Measurements from ENCODE around the gene FYCO1. TPM values are rescaled to one million over a fixed set of nuclear protein-coding genes. Genes with fewer than 3 reads are reported as not detected.

The FYCO1 gene
- total RNA-seq, 1 donor, result 12.1 TPM

GRCh38 chr3:45980819-45981218 lies 14.8 kb downstream of the FYCO1 start:
- H3K27me3 ChIP-seq (ENCODE audit: insufficient read depth, low read length), result no peaks in the 10 kb centered on the region
- H3K4me3 ChIP-seq (ENCODE audit: low read length), result no peak overlapping the region
- H3K9me3 ChIP-seq (ENCODE audit: low read depth, low read length), result no peaks in the 10 kb centered on the region
- peaks cover 34% of the 10 kb centered on the region for H3K4me1 ChIP-seq (ENCODE audit: insufficient read depth, low read length)

DNA sequence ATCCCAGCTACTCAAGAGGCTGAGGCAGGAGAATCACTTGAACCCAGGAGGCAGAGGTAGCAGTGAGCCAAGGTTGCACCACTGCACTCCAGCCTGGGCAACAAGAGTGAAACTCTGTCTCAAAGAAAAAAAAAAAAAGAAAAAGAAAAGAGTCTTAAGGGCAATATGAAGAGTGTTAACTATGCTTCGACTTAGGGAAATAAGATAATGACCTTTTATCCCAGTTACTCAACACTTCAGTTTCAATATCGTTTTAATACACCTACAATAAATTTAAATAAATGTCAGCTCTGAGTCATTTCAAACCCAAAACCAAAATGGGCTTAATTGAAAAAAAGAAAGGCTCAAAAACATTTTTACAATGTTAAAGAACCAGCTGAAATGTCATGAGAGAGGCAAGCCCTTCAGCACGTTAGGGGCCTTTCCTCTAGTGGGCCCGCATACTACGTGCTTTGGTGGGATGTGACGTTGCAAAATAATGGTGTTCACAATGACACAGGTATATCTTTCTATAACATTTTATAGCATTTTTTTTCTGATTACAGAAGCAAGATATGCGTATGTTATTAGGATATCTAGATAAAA lies 15.3 kb downstream of the FYCO1 start:
- peaks cover 39% of the 10 kb centered on the region for H3K4me1 ChIP-seq (ENCODE audit: insufficient read depth, low read length)
- H3K4me3 ChIP-seq (ENCODE audit: low read length), result no peak overlapping the region
- H3K27me3 ChIP-seq (ENCODE audit: insufficient read depth, low read length), result no peaks in the 10 kb centered on the region
- H3K9me3 ChIP-seq (ENCODE audit: low read depth, low read length), result no peaks in the 10 kb centered on the region

GRCh38 chr3:45979378-45979777 lies 16.2 kb downstream of the FYCO1 start:
- H3K4me3 ChIP-seq (ENCODE audit: low read length), result no peak overlapping the region
- H3K9me3 ChIP-seq (ENCODE audit: low read depth, low read length), result no peaks in the 10 kb centered on the region
- no peaks in the 10 kb centered on the region for H3K27me3 ChIP-seq (ENCODE audit: insufficient read depth, low read length)
- H3K4me1 ChIP-seq (ENCODE audit: insufficient read depth, low read length), result peaks cover 43% of the 10 kb centered on the region

GRCh38 chr3:45978006-45978761 lies 17.4 kb downstream of the FYCO1 start:
- Histone ChIP-seq H3K27me3 (ENCODE audit: insufficient read depth, low read length) (no peaks in the 10 kb centered on the region), H3K9me3 (ENCODE audit: low read depth, low read length) (no peaks in the 10 kb centered on the region), H3K4me1 (ENCODE audit: insufficient read depth, low read length) (peaks cover 54% of the 10 kb centered on the region), H3K4me3 (ENCODE audit: low read length) (no peak overlapping the region)

- Histone ChIP-seq H3K9me3 (ENCODE audit: low read depth, low read length) (no peaks in the 10 kb centered on the region), H3K4me3 (ENCODE audit: low read length) (no peak overlapping the region), H3K27me3 (ENCODE audit: insufficient read depth, low read length) (no peaks in the 10 kb centered on the region), H3K4me1 (ENCODE audit: insufficient read depth, low read length) (peaks cover 68% of the 10 kb centered on the region)
Observed at GRCh38 chr3:45976191-45977091, 19.2 kb downstream of the FYCO1 start.

- no peaks in the 10 kb centered on the region for H3K27me3 ChIP-seq (ENCODE audit: insufficient read depth, low read length)
- no peak overlapping the region for H3K4me3 ChIP-seq (ENCODE audit: low read length)
- H3K9me3 ChIP-seq (ENCODE audit: low read depth, low read length), result no peaks in the 10 kb centered on the region
- H3K4me1 ChIP-seq (ENCODE audit: insufficient read depth, low read length), result peaks cover 68% of the 10 kb centered on the region
Observed at GRCh38 chr3:45975686-45976085, 19.9 kb downstream of the FYCO1 start.

- Histone ChIP-seq H3K4me1 (ENCODE audit: insufficient read depth, low read length) (peaks cover 65% of the 10 kb centered on the region), H3K27me3 (ENCODE audit: insufficient read depth, low read length) (no peaks in the 10 kb centered on the region), H3K9me3 (ENCODE audit: low read depth, low read length) (no peaks in the 10 kb centered on the region), H3K4me3 (ENCODE audit: low read length) (no peak overlapping the region)
Observed at GRCh38 chr3:45974686-45975085, 20.9 kb downstream of the FYCO1 start.

DNA sequence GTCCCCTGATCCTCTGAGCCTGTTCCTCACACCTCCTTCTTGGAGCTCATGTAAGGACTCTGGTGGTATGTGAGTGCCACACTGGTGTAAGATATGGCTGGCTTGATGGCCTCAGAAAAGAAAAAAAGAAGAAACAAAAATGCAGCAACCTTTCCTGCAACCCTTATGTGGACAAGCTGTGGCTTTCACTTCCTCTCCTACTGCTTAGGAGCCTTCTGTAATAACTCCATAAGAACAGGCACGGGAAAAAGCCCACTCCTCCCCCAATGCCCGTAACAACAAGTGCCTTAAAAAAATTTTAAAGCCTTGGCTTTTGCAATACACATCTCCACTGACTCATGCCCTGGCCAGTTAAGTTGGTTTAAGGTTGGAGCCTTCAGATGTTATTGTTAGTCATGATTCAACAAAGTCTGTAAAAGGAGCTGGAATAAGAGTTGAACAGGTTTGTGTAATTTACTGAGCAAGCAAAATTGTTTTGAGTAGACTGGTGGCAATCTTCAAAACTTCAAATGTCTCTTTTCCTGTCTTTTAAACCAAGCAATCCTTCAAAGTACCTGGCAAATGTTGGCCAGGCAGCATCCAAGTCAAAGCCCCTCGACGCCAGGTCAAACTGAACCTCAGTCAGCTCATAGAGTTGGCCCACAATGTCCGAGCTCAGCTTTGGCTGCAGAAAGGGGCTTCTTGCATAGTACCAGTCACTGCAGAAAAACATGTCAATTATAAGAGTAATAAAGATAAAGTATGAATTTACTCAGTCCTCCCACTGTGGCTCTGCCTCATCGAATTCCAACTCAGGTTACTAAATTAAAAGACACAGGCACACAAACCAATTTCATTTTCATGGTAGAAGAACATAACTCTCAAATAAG lies 22.9 kb downstream of the FYCO1 start:
- Histone ChIP-seq H3K9me3 (ENCODE audit: low read depth, low read length) (no peaks in the 10 kb centered on the region), H3K4me3 (ENCODE audit: low read length) (no peak overlapping the region), H3K27me3 (ENCODE audit: insufficient read depth, low read length) (no peaks in the 10 kb centered on the region), H3K4me1 (ENCODE audit: insufficient read depth, low read length) (peaks cover 50% of the 10 kb centered on the region)

DNA sequence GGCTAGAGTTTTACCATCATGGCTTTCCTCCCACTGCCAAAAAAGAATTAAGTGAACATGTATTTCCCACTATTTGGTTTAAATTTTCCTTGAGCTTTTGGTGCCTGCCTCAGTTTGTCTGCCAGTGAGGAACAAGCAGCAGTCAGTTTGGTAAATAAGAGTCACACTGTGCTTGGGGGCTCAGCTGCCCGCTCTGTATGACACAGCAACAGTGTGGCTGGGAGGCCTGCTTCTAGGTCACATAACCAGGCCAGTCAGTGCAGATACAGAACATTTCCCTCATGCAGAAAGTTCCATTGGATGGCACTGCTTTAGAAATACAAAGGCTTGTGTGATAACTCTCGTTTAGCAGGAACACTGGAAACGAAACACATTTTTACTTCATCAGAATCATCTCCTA lies 25.7 kb downstream of the FYCO1 start:
- peaks cover 40% of the 10 kb centered on the region for H3K4me1 ChIP-seq (ENCODE audit: insufficient read depth, low read length)

DNA sequence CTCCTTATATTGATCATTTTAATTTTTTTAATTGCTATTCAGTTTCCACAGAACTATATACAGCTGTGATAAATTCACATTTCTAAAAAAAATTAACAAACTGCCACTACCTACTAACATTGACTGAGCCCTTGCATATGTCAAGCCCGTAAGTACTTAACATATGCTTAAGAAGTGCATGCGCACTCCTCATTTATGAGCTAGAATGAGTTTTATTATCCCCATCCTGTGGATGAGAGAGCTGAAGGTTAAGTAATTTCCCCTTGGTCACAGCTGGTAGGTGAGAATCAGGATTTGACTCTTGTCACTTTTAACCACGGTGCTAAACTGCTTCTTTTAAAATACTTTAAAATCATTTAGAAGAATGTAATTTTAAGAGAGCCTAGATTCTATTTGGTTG lies 26.5 kb downstream of the FYCO1 start:
- peaks cover 44% of the 10 kb centered on the region for H3K4me1 ChIP-seq (ENCODE audit: insufficient read depth, low read length)

More for the DNA sequence above, 25.7 kb downstream of the FYCO1 start:
- no peak overlapping the region for H3K4me3 ChIP-seq (ENCODE audit: low read length)
- H3K27me3 ChIP-seq (ENCODE audit: insufficient read depth, low read length), result no peaks in the 10 kb centered on the region
- H3K9me3 ChIP-seq (ENCODE audit: low read depth, low read length), result no peaks in the 10 kb centered on the region

GRCh38 chr3:45968706-45969105 lies 26.9 kb downstream of the FYCO1 start:
- H3K4me1 ChIP-seq (ENCODE audit: insufficient read depth, low read length), result peaks cover 42% of the 10 kb centered on the region
- no peaks in the 10 kb centered on the region for H3K9me3 ChIP-seq (ENCODE audit: low read depth, low read length)
- no peaks in the 10 kb centered on the region for H3K27me3 ChIP-seq (ENCODE audit: insufficient read depth, low read length)
- no peak overlapping the region for H3K4me3 ChIP-seq (ENCODE audit: low read length)

More for the DNA sequence above, 26.5 kb downstream of the FYCO1 start:
- Histone ChIP-seq H3K4me3 (ENCODE audit: low read length) (no peak overlapping the region), H3K9me3 (ENCODE audit: low read depth, low read length) (no peaks in the 10 kb centered on the region), H3K27me3 (ENCODE audit: insufficient read depth, low read length) (no peaks in the 10 kb centered on the region)

DNA sequence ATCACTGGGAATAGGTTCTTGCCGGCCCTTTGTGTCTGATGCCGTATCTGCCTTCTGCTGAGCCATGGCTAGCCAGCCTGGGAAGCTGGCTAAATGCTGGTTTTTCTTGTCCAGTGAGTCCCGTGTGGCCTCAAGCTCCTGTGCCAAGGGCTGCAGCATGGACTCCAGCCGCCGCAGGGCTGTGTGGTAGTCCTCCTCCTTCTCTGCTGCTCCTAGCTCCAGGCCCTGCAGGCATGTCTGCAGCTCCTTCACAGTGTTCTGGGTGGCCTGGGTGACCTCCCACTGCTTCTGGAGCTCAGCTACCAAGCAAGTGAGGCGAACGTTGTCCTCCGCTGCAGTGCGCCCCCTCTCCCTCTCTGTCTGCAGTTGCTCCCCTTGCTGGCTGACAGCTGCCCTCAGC lies 27.5 kb downstream of the FYCO1 start:
- H3K4me3 ChIP-seq (ENCODE audit: low read length), result no peak overlapping the region
- no peaks in the 10 kb centered on the region for H3K9me3 ChIP-seq (ENCODE audit: low read depth, low read length)
- peaks cover 37% of the 10 kb centered on the region for H3K4me1 ChIP-seq (ENCODE audit: insufficient read depth, low read length)
- no peaks in the 10 kb centered on the region for H3K27me3 ChIP-seq (ENCODE audit: insufficient read depth, low read length)

DNA sequence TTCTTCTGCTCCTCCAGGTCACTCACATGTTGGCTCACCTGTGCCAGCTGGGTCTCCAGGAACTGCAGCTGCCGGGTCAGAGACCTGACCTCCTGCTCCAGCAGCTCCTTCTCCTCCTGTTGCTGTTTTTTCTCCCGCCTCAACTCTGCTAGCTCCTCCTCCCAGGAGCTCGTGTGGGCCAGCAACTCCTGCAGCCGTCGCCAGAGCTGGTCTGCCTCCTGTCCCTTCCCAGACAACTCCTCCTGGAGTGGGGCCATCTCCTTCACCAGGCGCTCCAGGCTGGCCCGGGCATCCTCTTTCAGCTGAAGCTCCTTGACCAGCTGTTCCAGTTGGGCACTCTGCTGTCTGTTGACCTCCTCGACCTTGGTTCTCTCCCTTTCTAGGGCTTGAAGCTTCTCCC lies 27.9 kb downstream of the FYCO1 start:
- Histone ChIP-seq H3K4me1 (ENCODE audit: insufficient read depth, low read length) (peaks cover 33% of the 10 kb centered on the region), H3K27me3 (ENCODE audit: insufficient read depth, low read length) (no peaks in the 10 kb centered on the region), H3K9me3 (ENCODE audit: low read depth, low read length) (no peaks in the 10 kb centered on the region), H3K4me3 (ENCODE audit: low read length) (no peak overlapping the region)

- Histone ChIP-seq H3K4me1 (ENCODE audit: insufficient read depth, low read length) (peaks cover 27% of the 10 kb centered on the region), H3K27me3 (ENCODE audit: insufficient read depth, low read length) (no peaks in the 10 kb centered on the region), H3K4me3 (ENCODE audit: low read length) (no peak overlapping the region), H3K9me3 (ENCODE audit: low read depth, low read length) (no peaks in the 10 kb centered on the region)
Observed at GRCh38 chr3:45966950-45967640, 28.5 kb downstream of the FYCO1 start.
